ENCODE measurements around the gene SPC25. TPM values are rescaled to one million over a fixed set of nuclear protein-coding genes. Genes with fewer than 3 reads are reported as not detected.

Gene SPC25
- total RNA-seq, 1 experiment from 2014 or later: 3.5 TPM

GRCh38 chr2:168929031-168929430, 38.8 kb upstream of the SPC25 start:
- H3K27me3 Mint-ChIP-seq (ENCODE audit: insufficient read depth, unreplicated experiment): peaks cover 28% of the 10 kb centered on the region
- no peak for DNase-seq (ENCODE audit: unreplicated experiment)
- H3K9me3 Mint-ChIP-seq (ENCODE audit: unreplicated experiment): no peaks in the 10 kb centered on the region
- H3K4me3 Mint-ChIP-seq (ENCODE audit: unreplicated experiment): no peak overlapping the region
- TF ChIP-seq CTCF (IDR thresholded peaks at IDR 0.05; ENCODE audit: unreplicated experiment): no peak
- POLR2A ChIA-PET: no interaction called here
- H3K36me3 Mint-ChIP-seq (ENCODE audit: insufficient read depth, unreplicated experiment): no peaks in the 10 kb centered on the region
- no TSS peak for BruUV-seq (replicated peaks)
- no peaks in the 10 kb centered on the region for H3K4me1 Mint-ChIP-seq (ENCODE audit: insufficient read depth, unreplicated experiment)
- intact Hi-C loops (cut with micrococcal nuclease): loop anchor here (10.0 kb wide), 1 partner anchor 224 kb away; no protein-coding TSS in a partner anchor
- CTCF ChIA-PET: no interaction called here
- no peak overlapping the region for H3K27ac Mint-ChIP-seq (ENCODE audit: low read depth, unreplicated experiment)

GRCh38 chr2:168928113-168928831, 38.0 kb upstream of the SPC25 start:
- intact Hi-C loops (cut with micrococcal nuclease): loop anchor here (10.0 kb wide), 1 partner anchor 223 kb away; no protein-coding TSS in a partner anchor
- no peaks in the 10 kb centered on the region for H3K9me3 Mint-ChIP-seq (ENCODE audit: unreplicated experiment)
- TF ChIP-seq CTCF (IDR thresholded peaks at IDR 0.05; ENCODE audit: unreplicated experiment): no peak
- no peaks in the 10 kb centered on the region for H3K36me3 Mint-ChIP-seq (ENCODE audit: insufficient read depth, unreplicated experiment)
- ChIA-PET POLR2A (no interaction called here), CTCF (interaction anchor here (0.5 to 1.0 kb wide), 3 partner anchors 12 to 566 kb away, joined by 3 to 5 read pairs (median 3); no protein-coding TSS in a partner anchor)
- peaks cover 35% of the 10 kb centered on the region for H3K27me3 Mint-ChIP-seq (ENCODE audit: insufficient read depth, unreplicated experiment)
- no peak for DNase-seq (ENCODE audit: unreplicated experiment)
- H3K4me3 Mint-ChIP-seq (ENCODE audit: unreplicated experiment): no peak overlapping the region
- H3K4me1 Mint-ChIP-seq (ENCODE audit: insufficient read depth, unreplicated experiment): no peaks in the 10 kb centered on the region
- no TSS peak for BruUV-seq (replicated peaks)
- no peak overlapping the region for H3K27ac Mint-ChIP-seq (ENCODE audit: low read depth, unreplicated experiment)

- POLR2A ChIA-PET: no interaction called here
- H3K9me3 Mint-ChIP-seq (ENCODE audit: unreplicated experiment): no peaks in the 10 kb centered on the region
Measured at GRCh38 chr2:168926621-168927386, 36.6 kb upstream of the SPC25 start.

More at GRCh38 chr2:168926621-168927386, 36.6 kb upstream of the SPC25 start:
- TF ChIP-seq CTCF (IDR thresholded peaks at IDR 0.05; ENCODE audit: unreplicated experiment): no peak
- H3K36me3 Mint-ChIP-seq (ENCODE audit: insufficient read depth, unreplicated experiment): no peaks in the 10 kb centered on the region
- peaks cover 50% of the 10 kb centered on the region for H3K27me3 Mint-ChIP-seq (ENCODE audit: insufficient read depth, unreplicated experiment)
- no TSS peak for BruUV-seq (replicated peaks)
- intact Hi-C loops (cut with micrococcal nuclease): loop anchor here (10.0 kb wide), 1 partner anchor 222 kb away; no protein-coding TSS in a partner anchor
- H3K4me3 Mint-ChIP-seq (ENCODE audit: unreplicated experiment): no peak overlapping the region
- no peak for DNase-seq (ENCODE audit: unreplicated experiment)
- H3K27ac Mint-ChIP-seq (ENCODE audit: low read depth, unreplicated experiment): no peak overlapping the region
- CTCF ChIA-PET: interaction anchor here (0.6 kb wide), 1 partner anchor 32 kb away, joined by 4 read pairs; no protein-coding TSS in a partner anchor
- no peaks in the 10 kb centered on the region for H3K4me1 Mint-ChIP-seq (ENCODE audit: insufficient read depth, unreplicated experiment)
